WERI-Rb-1 (cell line): Measurements from ENCODE around the gene PCDHA1.
"Not testable (repeated sequence)": the region's sequence is repeated elsewhere in the genome, so short reads cannot be mapped to it uniquely, and the experiment has no call there.

Experiments used
- DNase-seq: peaks from one replicate; pipeline ENCODE4 v3.0.0-alpha.2; 2020
- H3K27ac ChIP-seq: fragments of 250-450 bp; sonication (Bioruptor Pico); 2 replicates; pipeline ENCODE4 v1.5.1; 2020; ENCODE audit warnings: mild to moderate bottlenecking, moderate library complexity
- H3K27me3 ChIP-seq: fragments of 250-450 bp; sonication (Bioruptor Pico); 2 replicates; pipeline ENCODE4 v1.5.1; 2021; ENCODE audit warnings: mild to moderate bottlenecking, low read depth, moderate library complexity; ENCODE audit not compliant: insufficient read depth, severe bottlenecking
- H3K36me3 ChIP-seq: fragments of 250-450 bp; sonication (Bioruptor Pico); 2 replicates; pipeline ENCODE4 v1.5.1; 2020; ENCODE audit warnings: mild to moderate bottlenecking, moderate library complexity
- H3K4me3 ChIP-seq: 2 replicates; pipeline ENCODE4 v1.5.1; 2011; ENCODE audit warnings: low read depth, mild to moderate bottlenecking, control low read depth, low read length
- H3K9me3 ChIP-seq: fragments of 250-450 bp; sonication (Bioruptor Pico); 2 replicates; pipeline ENCODE4 v1.5.1; 2021; ENCODE audit warnings: mild to moderate bottlenecking, moderate library complexity; ENCODE audit not compliant: severe bottlenecking
- CTCF ChIP-seq: IDR thresholded peaks from 2 replicates; pipeline ENCODE4 v1.5.1; 2011; ENCODE audit warnings: low read depth, mild to moderate bottlenecking, control low read depth, inconsistent platforms, low read length

PCDHA1 gene

GRCh38 chr5:140796718-140797095 is 10.8 kb downstream of the PCDHA1 start:
- no peak for DNase-seq
- no peak overlapping the region for H3K4me3 ChIP-seq
- no peaks in the 10 kb centered on the region for H3K9me3 ChIP-seq
- no peaks in the 10 kb centered on the region for H3K36me3 ChIP-seq
- TF ChIP-seq CTCF, result no peak
- no peaks in the 10 kb centered on the region for H3K27me3 ChIP-seq
- H3K27ac ChIP-seq, result no peak overlapping the region

- Histone ChIP-seq H3K36me3 (no peaks in the 10 kb centered on the region), H3K4me3 (no peak within 1 kb of the TSS), H3K9me3 (peaks cover 2% of the 10 kb centered on the region), H3K27ac (no peak within 1 kb of the TSS), H3K27me3 (no peaks in the 10 kb centered on the region)
- TF ChIP-seq CTCF, result 0 out of 2 replicates have a peak, but pooled peaks have one; percentile 5
- DNase-seq, result no peak
These were observed 15.0 kb downstream of the PCDHA1 start, which contains the start of gene PCDHA3 for GRCh38 chr5:140800816-140801493. PCDHA3 (plus strand) TSS chr5:140801057.

- no peak overlapping the region for H3K4me3 ChIP-seq
- no peak for TF ChIP-seq CTCF
- H3K27me3 ChIP-seq, result no peaks in the 10 kb centered on the region
- no peak overlapping the region for H3K27ac ChIP-seq
- DNase-seq, result no peak
- H3K9me3 ChIP-seq, result peaks cover 2% of the 10 kb centered on the region
- H3K36me3 ChIP-seq, result no peaks in the 10 kb centered on the region
These were observed 15.5 kb downstream of the PCDHA1 start for GRCh38 chr5:140801494-140801841.

- H3K27me3 ChIP-seq, DNase-seq, H3K27ac ChIP-seq, H3K9me3 ChIP-seq, H3K4me3 ChIP-seq, H3K36me3 ChIP-seq: not testable (repeated sequence)
These were observed 16.4 kb downstream of the PCDHA1 start for GRCh38 chr5:140802381-140802780.

- TF ChIP-seq CTCF, result no peak
- DNase-seq, result no peak
- H3K27ac ChIP-seq, result no peak overlapping the region
- H3K4me3 ChIP-seq, result no peak overlapping the region
- peaks cover 3% of the 10 kb centered on the region; the same call in 1 of the 2 replicates for H3K36me3 ChIP-seq
- peaks cover 2% of the 10 kb centered on the region for H3K9me3 ChIP-seq
- H3K27me3 ChIP-seq, result no peaks in the 10 kb centered on the region
These were observed 16.9 kb downstream of the PCDHA1 start for GRCh38 chr5:140802781-140803271.

GRCh38 chr5:140806834-140807775 is 21.2 kb downstream of the PCDHA1 start, which contains the start of gene PCDHA4:
PCDHA4 (plus strand) TSS chr5:140807068.
- Histone ChIP-seq H3K27me3 (no peaks in the 10 kb centered on the region), H3K36me3 (peaks cover 3% of the 10 kb centered on the region), H3K4me3 (peak within 1 kb of the TSS; percentile 98), H3K9me3 (peaks cover 2% of the 10 kb centered on the region), H3K27ac (peak within 1 kb of the TSS; percentile 84)
- peak; percentile 87 for DNase-seq
- TF ChIP-seq CTCF, result peak; percentile 74

- not testable (repeated sequence) for H3K27me3 ChIP-seq, H3K36me3 ChIP-seq, DNase-seq, H3K4me3 ChIP-seq, H3K9me3 ChIP-seq, H3K27ac ChIP-seq
These were observed 22.4 kb downstream of the PCDHA1 start for GRCh38 chr5:140808241-140808888.
